Activated naive CD8-positive, alpha-beta T cell treated with anti-CD3 and anti-CD28 coated beads, Interleukin-2, amount 10 ng/mL, durations not matched to agents 7 days and 5 days (primary cell): ENCODE results near the gene PDILT. TPM values are rescaled to one million over a fixed set of nuclear protein-coding genes. Genes with fewer than 3 reads are reported as not detected.
"Not testable (repeated sequence)": the region's sequence is repeated elsewhere in the genome, so short reads cannot be mapped to it uniquely, and the experiment has no call there.

Source experiments
- ATAC-seq: fragments of 150-1000 bp; cut with Tn5 transposase; one replicate; pipeline ENCODE4 v1.10.0; 2021; ENCODE audit warnings: low read depth, moderate library complexity
- POLR2A ChIA-PET: fragments of 350-600 bp; sonication (Branson Sonifier 250); formaldehyde crosslinking; loops from one replicate; lab custom pipeline; 2021; ENCODE audit warnings: antibody characterized with exemption; lab: Charles Lee
- DNase-seq: peaks from one replicate; pipeline ENCODE4 v3.0.0; 2021
- H3K27ac Mint-ChIP-seq: one replicate; pipeline ENCODE4 v1.8.0; 2022; ENCODE audit warnings: mild to moderate bottlenecking, mixed read lengths
- H3K27me3 Mint-ChIP-seq: one replicate; pipeline ENCODE4 v1.8.0; 2022; ENCODE audit warnings: mild to moderate bottlenecking, moderate library complexity, mixed read lengths
- H3K36me3 Mint-ChIP-seq: one replicate; pipeline ENCODE4 v1.8.0; 2021; ENCODE audit warnings: mild to moderate bottlenecking, mixed read lengths
- H3K4me1 Mint-ChIP-seq: one replicate; pipeline ENCODE4 v1.8.0; 2021; ENCODE audit warnings: mixed read lengths
- H3K4me3 Mint-ChIP-seq: one replicate; pipeline ENCODE4 v1.8.0; 2022; ENCODE audit warnings: mild to moderate bottlenecking, moderate library complexity, mixed read lengths
- H3K9me3 Mint-ChIP-seq: one replicate; pipeline ENCODE4 v1.8.0; 2021; ENCODE audit warnings: mixed read lengths
- total RNA-seq, 2 experiments: library from RNA; stranded (reverse); gene quantifications; one replicate each; pipeline ENCODE4 v1.2.3, GENCODE V29; 2021

Gene PDILT
- total RNA-seq, 2 experiments from 2014 or later, result not detected

GRCh38 chr16:20319406-20319805 is 85.1 kb downstream of the PDILT start:
- Mint-ChIP-seq H3K4me1 (no peaks in the 10 kb centered on the region), H3K9me3 (no peaks in the 10 kb centered on the region), H3K27ac (no peak overlapping the region), H3K36me3 (no peaks in the 10 kb centered on the region), H3K27me3 (peaks cover 2% of the 10 kb centered on the region), H3K4me3 (no peak overlapping the region)
- POLR2A ChIA-PET, result no interaction called here
- DNase-seq (no peak), ATAC-seq (no peak)

- Mint-ChIP-seq H3K9me3 (no peaks in the 10 kb centered on the region), H3K4me1 (no peaks in the 10 kb centered on the region), H3K4me3 (no peak overlapping the region), H3K27ac (no peak overlapping the region), H3K36me3 (no peaks in the 10 kb centered on the region), H3K27me3 (peaks cover 2% of the 10 kb centered on the region)
- POLR2A ChIA-PET, result no interaction called here
- DNase-seq, result no peak
- no peak for ATAC-seq
Measured at GRCh38 chr16:20318437-20318836, 86.1 kb downstream of the PDILT start.

- DNase-seq (no peak), ATAC-seq (no peak)
- POLR2A ChIA-PET, result no interaction called here
- H3K36me3 Mint-ChIP-seq, result no peaks in the 10 kb centered on the region
- no peaks in the 10 kb centered on the region for H3K9me3 Mint-ChIP-seq
- H3K27me3 Mint-ChIP-seq, result peaks cover 2% of the 10 kb centered on the region
- no peak overlapping the region for H3K27ac Mint-ChIP-seq
- no peak overlapping the region for H3K4me3 Mint-ChIP-seq
- no peaks in the 10 kb centered on the region for H3K4me1 Mint-ChIP-seq
Measured at GRCh38 chr16:20318006-20318405, 86.5 kb downstream of the PDILT start.

- Mint-ChIP-seq H3K9me3 (no peaks in the 10 kb centered on the region), H3K36me3 (no peaks in the 10 kb centered on the region), H3K27me3 (peaks cover 4% of the 10 kb centered on the region), H3K4me1 (no peaks in the 10 kb centered on the region), H3K27ac (no peak overlapping the region), H3K4me3 (no peak overlapping the region)
- no peak for ATAC-seq
- DNase-seq, result no peak
- POLR2A ChIA-PET, result no interaction called here
Measured at GRCh38 chr16:20317117-20317516, 87.4 kb downstream of the PDILT start.

GRCh38 chr16:20316715-20317114 is 87.8 kb downstream of the PDILT start:
- DNase-seq (no peak), ATAC-seq (no peak)
- Mint-ChIP-seq H3K9me3 (no peaks in the 10 kb centered on the region), H3K4me1 (no peaks in the 10 kb centered on the region), H3K36me3 (no peaks in the 10 kb centered on the region), H3K4me3 (no peak overlapping the region), H3K27ac (no peak overlapping the region), H3K27me3 (peaks cover 4% of the 10 kb centered on the region)
- POLR2A ChIA-PET, result no interaction called here

GRCh38 chr16:20315764-20316163 is 88.8 kb downstream of the PDILT start:
- no peaks in the 10 kb centered on the region for H3K4me1 Mint-ChIP-seq
- no peak overlapping the region for H3K4me3 Mint-ChIP-seq
- H3K9me3 Mint-ChIP-seq, result no peaks in the 10 kb centered on the region
- H3K27me3 Mint-ChIP-seq, result peaks cover 4% of the 10 kb centered on the region
- no peak overlapping the region for H3K27ac Mint-ChIP-seq
- POLR2A ChIA-PET, result no interaction called here
- no peak for DNase-seq
- no peaks in the 10 kb centered on the region for H3K36me3 Mint-ChIP-seq
- no peak for ATAC-seq

- ATAC-seq (no peak), DNase-seq (no peak)
- H3K4me1 Mint-ChIP-seq, result no peaks in the 10 kb centered on the region
- no peaks in the 10 kb centered on the region for H3K36me3 Mint-ChIP-seq
- H3K4me3 Mint-ChIP-seq, result no peak overlapping the region
- H3K9me3 Mint-ChIP-seq, result no peaks in the 10 kb centered on the region
- H3K27ac Mint-ChIP-seq, result no peak overlapping the region
- POLR2A ChIA-PET, result no interaction called here
- peaks cover 4% of the 10 kb centered on the region for H3K27me3 Mint-ChIP-seq
Measured at GRCh38 chr16:20314575-20314974, 90.0 kb downstream of the PDILT start.

GRCh38 chr16:20313741-20314140 is 90.8 kb downstream of the PDILT start:
- H3K27me3 Mint-ChIP-seq, result peaks cover 4% of the 10 kb centered on the region

GRCh38 chr16:20312536-20313095 is 91.9 kb downstream of the PDILT start:
- H3K27ac Mint-ChIP-seq, POLR2A ChIA-PET, ATAC-seq, H3K9me3 Mint-ChIP-seq, H3K27me3 Mint-ChIP-seq, DNase-seq, H3K36me3 Mint-ChIP-seq, H3K4me3 Mint-ChIP-seq, H3K4me1 Mint-ChIP-seq: not testable (repeated sequence)

More at GRCh38 chr16:20313741-20314140, 90.8 kb downstream of the PDILT start:
- POLR2A ChIA-PET, result interaction anchor here (0.6 kb wide), 1 partner anchor 269 kb away, joined by 3 read pairs; no protein-coding TSS in a partner anchor
- Mint-ChIP-seq H3K4me3 (no peak overlapping the region), H3K36me3 (no peaks in the 10 kb centered on the region), H3K4me1 (no peaks in the 10 kb centered on the region), H3K27ac (no peak overlapping the region), H3K9me3 (no peaks in the 10 kb centered on the region)
- no peak for ATAC-seq
- DNase-seq, result no peak

GRCh38 chr16:20311548-20311947 is 93.0 kb downstream of the PDILT start:
- POLR2A ChIA-PET, result no interaction called here
- no peak for DNase-seq
- Mint-ChIP-seq H3K36me3 (no peaks in the 10 kb centered on the region), H3K9me3 (no peaks in the 10 kb centered on the region), H3K27ac (no peak overlapping the region), H3K4me3 (no peak overlapping the region), H3K27me3 (peaks cover 2% of the 10 kb centered on the region), H3K4me1 (no peaks in the 10 kb centered on the region)
- ATAC-seq, result no peak

- H3K27ac Mint-ChIP-seq, result no peak overlapping the region
- no peak for ATAC-seq
- no peaks in the 10 kb centered on the region for H3K36me3 Mint-ChIP-seq
- H3K27me3 Mint-ChIP-seq, result peaks cover 2% of the 10 kb centered on the region
- H3K4me1 Mint-ChIP-seq, result no peaks in the 10 kb centered on the region
- no peak for DNase-seq
- POLR2A ChIA-PET, result no interaction called here
- no peaks in the 10 kb centered on the region for H3K9me3 Mint-ChIP-seq
- no peak overlapping the region for H3K4me3 Mint-ChIP-seq
Measured at GRCh38 chr16:20310421-20311395, 93.8 kb downstream of the PDILT start.

GRCh38 chr16:20309786-20310185 is 94.8 kb downstream of the PDILT start:
- DNase-seq, result no peak
- Mint-ChIP-seq H3K27ac (no peak overlapping the region), H3K27me3 (peaks cover 2% of the 10 kb centered on the region)

More at GRCh38 chr16:20309786-20310185, 94.8 kb downstream of the PDILT start:
- Mint-ChIP-seq H3K36me3 (no peaks in the 10 kb centered on the region), H3K4me1 (no peaks in the 10 kb centered on the region), H3K9me3 (no peaks in the 10 kb centered on the region), H3K4me3 (no peak overlapping the region)
- POLR2A ChIA-PET, result no interaction called here
- no peak for ATAC-seq
